H1 (cell line): Measurements from ENCODE around the gene PLOD1. TPM values are rescaled to one million over a fixed set of nuclear protein-coding genes. Genes with fewer than 3 reads are reported as not detected.

Source experiments
- CTCF ChIA-PET: fragments of 300-600 bp; sonication (Branson Sonifier 250); formaldehyde crosslinking; loops from one replicate; lab custom pipeline; 2021; ENCODE audit not compliant: partially characterized antibody; lab: Charles Lee
- POLR2A ChIA-PET: fragments of 300-600 bp; sonication (Branson Sonifier 250); formaldehyde crosslinking; loops from one replicate; lab custom pipeline; 2021; ENCODE audit warnings: inconsistent platforms; ENCODE audit not compliant: partially characterized antibody; lab: Charles Lee
- DNase-seq, 2 experiments: peaks; one replicate each; pipeline versions ENCODE4 v3.0.0 to v3.0.0-alpha.2; 2010 to 2022; ENCODE audit warnings: low spot score in 2 of 2, low read depth in 1 of 2, mixed read lengths in 1 of 2
- FAIRE-seq: peaks from 2 replicates; lab custom pipeline; 2011; peaks lifted over from hg19 to GRCh38; lab: Jason Lieb, UNC
- H2AFZ ChIP-seq: 2 replicates; pipeline ENCODE4 v1.8.1; 2012; ENCODE audit warnings: low read length, inconsistent platforms
- H2AK5ac ChIP-seq: 2 replicates; pipeline ENCODE4 v1.6.1; 2013; ENCODE audit warnings: low read depth, low read length
- H2BK120ac ChIP-seq: replicated peaks from 2 replicates; pipeline ENCODE3; 2013; ENCODE audit warnings: low read depth, low read length, inconsistent platforms
- H2BK12ac ChIP-seq: 2 replicates; pipeline ENCODE4 v1.6.1; 2013; ENCODE audit warnings: low read depth, low read length
- H2BK15ac ChIP-seq: 2 replicates; pipeline ENCODE4 v1.6.1; 2013; ENCODE audit warnings: low read length
- H2BK20ac ChIP-seq: 2 replicates; pipeline ENCODE4 v1.6.1; 2013; ENCODE audit warnings: low read length
- H2BK5ac ChIP-seq: 2 replicates; pipeline ENCODE4 v1.6.1; 2013; ENCODE audit warnings: low read depth, low read length
- H3K14ac ChIP-seq: 2 replicates; pipeline ENCODE4 v1.6.1; 2013; ENCODE audit warnings: inconsistent platforms; ENCODE audit not compliant: insufficient read length
- H3K18ac ChIP-seq: 2 replicates; pipeline ENCODE4 v1.6.1; 2013; ENCODE audit warnings: low read length; ENCODE audit errors: extremely low read depth
- H3K23ac ChIP-seq: 2 replicates; pipeline ENCODE4 v1.6.1; 2013; ENCODE audit warnings: inconsistent platforms; ENCODE audit not compliant: insufficient read length
- H3K23me2 ChIP-seq: 2 replicates; pipeline ENCODE4 v1.6.1; 2013; ENCODE audit warnings: low read depth, low read length
- H3K27ac ChIP-seq: 2 replicates; pipeline ENCODE4 v1.6.1; 2011; ENCODE audit warnings: low read depth, low read length, inconsistent platforms
- H3K27me3 ChIP-seq, 4 experiments: replicated peaks in 1 of 4; 1 replicate in 1 of 4; 2 replicates in 3 of 4; pipeline versions ENCODE4 v1.6.1 to v1.8.1; 2011 to 2013; ENCODE audit warnings: low read length in 3 of 4, mild to moderate bottlenecking in 3 of 4, inconsistent platforms in 2 of 4, mixed read lengths in 2 of 4, moderate library complexity in 1 of 4; ENCODE audit not compliant: control insufficient read depth in 3 of 4, insufficient read depth in 3 of 4; ENCODE audit errors: extremely low read depth in 1 of 4
- H3K36me3 ChIP-seq, 4 experiments: 2 replicates each; pipeline versions ENCODE4 v1.6.1 to v1.8.1; 2011 to 2013; ENCODE audit warnings: mild to moderate bottlenecking in 4 of 4, low read length in 3 of 4, moderate library complexity in 2 of 4, control low read depth in 1 of 4, inconsistent platforms in 1 of 4; ENCODE audit not compliant: insufficient read depth in 4 of 4, control insufficient read depth in 2 of 4
- H3K4ac ChIP-seq: replicated peaks from 2 replicates; pipeline ENCODE3; 2013; ENCODE audit warnings: low read length, low read depth, mixed read lengths, inconsistent platforms; ENCODE audit not compliant: insufficient read length
- H3K4me1 ChIP-seq, 4 experiments: replicated peaks in 1 of 4; 1 replicate in 1 of 4; 2 replicates in 3 of 4; pipeline versions ENCODE4 v1.6.1 to v1.8.1; 2011 to 2013; ENCODE audit warnings: low read length in 3 of 4, inconsistent platforms in 2 of 4, mixed read lengths in 1 of 4; ENCODE audit not compliant: insufficient read depth in 4 of 4, control insufficient read depth in 3 of 4
- H3K4me2 ChIP-seq, 2 experiments: 2 replicates each; pipeline versions ENCODE4 v1.6.1 to v1.8.1; 2011 to 2013; ENCODE audit warnings: low read depth in 2 of 2, low read length in 2 of 2, control low read depth in 1 of 2, inconsistent platforms in 1 of 2, mild to moderate bottlenecking in 1 of 2; ENCODE audit not compliant: insufficient read depth in 1 of 2
- H3K4me3 ChIP-seq, 4 experiments: fragments of 200-600, 300-600 bp in 1 of 4; sonication (generic), shearing (Covaris generic), sonication (Bioruptor Twin) in 1 of 4; 2 replicates each; pipeline versions ENCODE4 v1.5.1 to v1.8.1; 2011 to 2016; ENCODE audit warnings: low read length in 4 of 4, low read depth in 3 of 4, control low read depth in 2 of 4, inconsistent platforms in 2 of 4, mild to moderate bottlenecking in 2 of 4, mixed read lengths in 1 of 4, moderate library complexity in 1 of 4; ENCODE audit not compliant: insufficient read depth in 2 of 4; ENCODE audit errors: extremely low read depth in 1 of 4
- H3K56ac ChIP-seq: replicated peaks from 2 replicates; pipeline ENCODE3; 2013; ENCODE audit warnings: low read depth, mild to moderate bottlenecking, mixed read lengths, low read length, inconsistent platforms; ENCODE audit not compliant: insufficient read length
- H3K79me1 ChIP-seq: 2 replicates; pipeline ENCODE4 v1.6.1; 2013; ENCODE audit warnings: low read depth, low read length, control low read depth
- H3K79me2 ChIP-seq, 2 experiments: 2 replicates each; pipeline versions ENCODE4 v1.6.1 to v1.8.1; 2012 to 2013; ENCODE audit warnings: low read length in 2 of 2, mild to moderate bottlenecking in 2 of 2, inconsistent platforms in 1 of 2; ENCODE audit not compliant: insufficient read depth in 2 of 2, control insufficient read depth in 1 of 2
- H3K9ac ChIP-seq, 4 experiments: replicated peaks in 1 of 4; 1 replicate in 1 of 4; 2 replicates in 3 of 4; pipeline versions ENCODE4 v1.6.1 to v1.8.1; 2011 to 2013; ENCODE audit warnings: low read depth in 3 of 4, low read length in 3 of 4, control low read depth in 2 of 4, mild to moderate bottlenecking in 2 of 4, moderate library complexity in 2 of 4, inconsistent platforms in 1 of 4; ENCODE audit errors: extremely low read depth in 1 of 4
- H3K9me3 ChIP-seq, 2 experiments: 2 replicates each; pipeline versions ENCODE4 v1.6.1 to v1.8.1; 2012 to 2013; ENCODE audit warnings: mild to moderate bottlenecking in 2 of 2, moderate library complexity in 2 of 2, control low read depth in 1 of 2, inconsistent platforms in 1 of 2, low read depth in 1 of 2, low read length in 1 of 2, mixed read lengths in 1 of 2; ENCODE audit not compliant: insufficient read depth in 2 of 2
- H4K20me1 ChIP-seq, 2 experiments: replicated peaks in 1 of 2; 2 replicates each; pipeline versions ENCODE3 to v1.8.1; 2011 to 2013; ENCODE audit warnings: inconsistent platforms in 2 of 2, low read length in 2 of 2, mild to moderate bottlenecking in 1 of 2; ENCODE audit not compliant: insufficient read depth in 2 of 2, control insufficient read depth in 1 of 2
- H4K5ac ChIP-seq: 2 replicates; pipeline ENCODE4 v1.6.1; 2013; ENCODE audit warnings: low read length, low read depth, mixed read lengths, inconsistent platforms; ENCODE audit not compliant: insufficient read length
- H4K8ac ChIP-seq: 2 replicates; pipeline ENCODE4 v1.8.0; 2013; ENCODE audit warnings: mild to moderate bottlenecking, moderate library complexity, low read length, inconsistent platforms; ENCODE audit not compliant: insufficient read depth; ENCODE audit errors: extremely low read depth
- H4K91ac ChIP-seq: replicated peaks from 2 replicates; pipeline ENCODE3; 2013; ENCODE audit warnings: low read length, mixed read lengths, inconsistent platforms; ENCODE audit not compliant: insufficient read length
- WGBS, 2 experiments: shearing (Covaris generic) in 1 of 2; methylation state at CpG; one replicate each; pipeline versions ENCODE4 v1.1.6 to v1.1.7; 2013 to 2015; ENCODE audit warnings: low lambda C conversion rate in 2 of 2, mixed read lengths in 2 of 2, inconsistent platforms in 1 of 2, low coverage in 1 of 2, missing lambda C conversion rate in 1 of 2; ENCODE audit not compliant: insufficient replicate concordance in 2 of 2, insufficient coverage in 1 of 2, insufficient read length in 1 of 2; ENCODE audit errors: extremely low coverage in 1 of 2, missing lambda C conversion rate in 1 of 2; 5-methylcytosine and 5-hydroxymethylcytosine counted together
- polyA plus RNA-seq, 7 experiments: library from polyadenylated mRNA; depleted of rRNA in 3 of 7; stranded (reverse) in 5 of 7; unstranded in 2 of 7; fragments of >200 nt in 5 of 7; fragments of 200-250 nt in 2 of 7; gene quantifications; 1 replicate in 5 of 7; 2 replicates in 1 of 7; 4 replicates in 1 of 7; pipeline versions ENCODE4 v1.2.1 to v1.2.3, GENCODE V29; 2011 to 2013; ENCODE audit warnings: missing spikeins in 2 of 7, mixed read lengths in 2 of 7
- total RNA-seq: library from RNA; stranded (reverse); fragmentation: NEBNext Ultra II Directional; extraction: Animal tissue kit (Norgen Biotek cat#: 25700); gene quantifications from 2 replicates; pipeline ENCODE4 v1.2.1, GENCODE V29; 2021

The PLOD1 gene
- total and polyA plus RNA-seq, 2 of the 8 experiments (the other 6 are each of a cell fraction or from before 2014, with no cell fraction given), result 44.9 to 51.8 TPM

DNA sequence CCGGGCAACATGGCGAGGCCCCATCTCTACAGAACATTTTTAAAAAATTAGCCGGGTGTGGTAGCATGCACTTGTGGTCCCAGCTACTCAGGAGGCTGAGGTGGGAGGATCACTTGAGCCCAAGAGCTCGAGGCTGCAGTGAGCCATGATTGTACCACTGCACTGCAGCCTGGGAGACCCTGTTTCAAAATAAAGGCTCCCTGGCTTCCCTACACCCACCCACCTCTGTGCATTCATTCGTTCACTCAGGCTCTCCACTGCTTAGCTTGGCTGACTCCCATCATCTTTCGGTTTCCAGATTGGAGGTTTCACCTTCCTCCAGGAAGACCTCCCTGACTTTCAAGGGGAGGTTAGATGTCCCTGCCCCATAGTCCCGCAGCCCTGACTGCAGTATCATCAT is 22.5 kb upstream of the PLOD1 start:
- Histone ChIP-seq H3K4ac (no peak overlapping the region), H4K20me1 (no peaks in the 10 kb centered on the region), H2BK20ac (no peak overlapping the region), H3K9ac (no peak overlapping the region), H3K23me2 (peaks cover 3% of the 10 kb centered on the region), H2BK15ac (no peak overlapping the region), H3K27ac (no peak overlapping the region), H3K4me3 (no peak overlapping the region), H3K18ac (no peak overlapping the region), H2AFZ (no peak overlapping the region), H2BK5ac (no peak overlapping the region), H2BK12ac (no peak overlapping the region), H4K5ac (no peak overlapping the region), H3K4me2 (no peak overlapping the region), H3K27me3 (no peaks in the 10 kb centered on the region), H2BK120ac (no peak overlapping the region), H3K14ac (no peak overlapping the region), H3K4me1 (peaks cover 0 to 6% (median 2%) of the 10 kb centered on the region in 4 experiments; a peak in 4 of 7 replicates), H3K36me3 (no peaks in the 10 kb centered on the region; a peak in 1 of 8 replicates), H3K23ac (no peak overlapping the region), H3K56ac (no peak overlapping the region), H2AK5ac (no peak overlapping the region), H3K79me1 (no peaks in the 10 kb centered on the region), H3K9me3 (no peaks in the 10 kb centered on the region), H3K79me2 (no peaks in the 10 kb centered on the region), H4K8ac (peak overlapping the region; percentile 57; the same call in 1 of the 2 replicates), H4K91ac (no peak overlapping the region)
- DNase-seq (no peak), FAIRE-seq (no peak)
- ChIA-PET POLR2A (interaction anchor here (0.7 to 10.0 kb wide), 8 partner anchors 8 to 277 kb away, joined by 3 to 263 read pairs (median 80); partner anchors contain the start of genes MFN2 and PLOD1), CTCF (interaction anchor here (3.6 kb wide), 1 partner anchor 55 kb away, joined by 32 read pairs; no protein-coding TSS in a partner anchor)
- 88% methylated on average over 7 of the region's 7 CpGs; no CpG with 5 or more reads in 1 of the 2 experiments for WGBS, 2 experiments
